ENCODE data around the gene LARP1. TPM values are rescaled to one million over a fixed set of nuclear protein-coding genes. Genes with fewer than 3 reads are reported as not detected.
A peak's percentile ranks its signal among the peaks of the same experiment; 100 is the strongest.

LARP1 gene
- total and polyA plus RNA-seq, 9 of the 15 experiments (the other 6 are each of a cell fraction or from before 2014, with no cell fraction given): 22.6 to 300 (median 92.0) TPM

DNA sequence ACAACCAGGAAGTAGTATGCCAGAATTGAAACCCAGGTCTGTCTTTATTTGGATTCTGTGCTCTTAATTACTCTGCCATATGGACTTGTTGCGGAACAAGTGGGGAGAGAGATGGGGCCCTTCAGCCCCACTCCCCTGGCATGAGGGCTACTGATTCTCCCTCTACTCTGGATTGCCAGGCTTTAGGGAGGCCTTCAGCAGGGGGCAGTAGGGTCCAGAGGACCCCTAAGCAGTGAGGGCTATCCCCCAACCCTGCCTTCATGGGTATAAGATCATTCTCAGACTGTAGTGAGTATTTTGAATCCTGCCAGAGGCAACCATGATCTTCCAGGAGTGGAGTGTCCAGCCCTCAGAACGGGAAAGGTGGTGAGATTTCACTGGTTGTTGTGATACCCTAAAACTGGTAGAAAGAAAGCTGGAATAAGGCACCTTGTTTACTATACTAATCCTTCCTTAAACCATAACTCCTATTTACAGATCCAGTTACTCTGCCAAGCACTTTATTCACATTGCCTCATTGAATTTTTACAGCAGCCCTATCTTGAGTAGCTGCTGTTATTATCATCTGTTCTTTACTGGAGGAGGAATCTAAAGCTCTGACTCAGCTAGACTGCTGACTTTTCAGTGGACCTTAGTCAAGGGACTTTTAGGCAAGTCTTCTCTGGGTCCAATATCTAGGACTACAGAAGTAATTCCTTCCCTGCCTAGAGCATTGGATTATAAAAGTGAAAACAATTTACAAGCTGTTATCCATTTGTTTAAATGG, 31.3 kb upstream of the LARP1 start (continued):
- TF ChIP-seq IRF1 (CRISPR knock-in tag; IDR thresholded peaks at IDR 0.05; ENCODE audit: borderline replicate concordance): no peak
- TF ChIP-seq XRCC5 (IDR thresholded peaks at IDR 0.05; ENCODE audit: low read depth, low read length): no peak
- no peak for TF ChIP-seq SAFB2 (IDR thresholded peaks at IDR 0.05; ENCODE audit: borderline replicate concordance, low read depth, low read length, severe bottlenecking)
- TF ChIP-seq RCOR1 (IDR thresholded peaks at IDR 0.05; ENCODE audit: borderline replicate concordance in 1 of 2, low read depth in 2 of 2, low read length in 2 of 2): no peak
- no peak for TF ChIP-seq KLF6 (CRISPR knock-in tag; IDR thresholded peaks at IDR 0.05; ENCODE audit: borderline replicate concordance)
- TF ChIP-seq SMARCB1 (IDR thresholded peaks at IDR 0.05; ENCODE audit: insufficient read length, low read depth): no peak
- TF ChIP-seq, protein P1, sequence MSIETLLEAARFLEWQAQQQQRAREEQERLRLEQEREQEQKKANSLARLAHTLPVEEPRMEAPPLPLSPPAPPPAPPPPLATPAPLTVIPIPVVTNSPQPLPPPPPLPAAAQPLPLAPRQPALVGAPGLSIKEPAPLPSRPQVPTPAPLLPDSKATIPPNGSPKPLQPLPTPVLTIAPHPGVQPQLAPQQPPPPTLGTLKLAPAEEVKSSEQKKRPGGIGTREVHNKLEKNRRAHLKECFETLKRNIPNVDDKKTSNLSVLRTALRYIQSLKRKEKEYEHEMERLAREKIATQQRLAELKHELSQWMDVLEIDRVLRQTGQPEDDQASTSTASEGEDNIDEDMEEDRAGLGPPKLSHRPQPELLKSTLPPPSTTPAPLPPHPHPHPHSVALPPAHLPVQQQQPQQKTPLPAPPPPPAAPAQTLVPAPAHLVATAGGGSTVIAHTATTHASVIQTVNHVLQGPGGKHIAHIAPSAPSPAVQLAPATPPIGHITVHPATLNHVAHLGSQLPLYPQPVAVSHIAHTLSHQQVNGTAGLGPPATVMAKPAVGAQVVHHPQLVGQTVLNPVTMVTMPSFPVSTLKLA (conservative IDR thresholded peaks at IDR 0.05): no peak
- TF ChIP-seq CBX3 (IDR thresholded peaks at IDR 0.05; ENCODE audit: borderline replicate concordance in 1 of 2, low read length in 2 of 2): no peak
- no peak for TF ChIP-seq GTF2E2 (tag; IDR thresholded peaks at IDR 0.05)
- no peak for TF ChIP-seq POLR2A (conservative IDR thresholded peaks at IDR 0.05)
- no peak for TF ChIP-seq ZC3H8 (IDR thresholded peaks at IDR 0.05)
- TF ChIP-seq, protein P2, sequence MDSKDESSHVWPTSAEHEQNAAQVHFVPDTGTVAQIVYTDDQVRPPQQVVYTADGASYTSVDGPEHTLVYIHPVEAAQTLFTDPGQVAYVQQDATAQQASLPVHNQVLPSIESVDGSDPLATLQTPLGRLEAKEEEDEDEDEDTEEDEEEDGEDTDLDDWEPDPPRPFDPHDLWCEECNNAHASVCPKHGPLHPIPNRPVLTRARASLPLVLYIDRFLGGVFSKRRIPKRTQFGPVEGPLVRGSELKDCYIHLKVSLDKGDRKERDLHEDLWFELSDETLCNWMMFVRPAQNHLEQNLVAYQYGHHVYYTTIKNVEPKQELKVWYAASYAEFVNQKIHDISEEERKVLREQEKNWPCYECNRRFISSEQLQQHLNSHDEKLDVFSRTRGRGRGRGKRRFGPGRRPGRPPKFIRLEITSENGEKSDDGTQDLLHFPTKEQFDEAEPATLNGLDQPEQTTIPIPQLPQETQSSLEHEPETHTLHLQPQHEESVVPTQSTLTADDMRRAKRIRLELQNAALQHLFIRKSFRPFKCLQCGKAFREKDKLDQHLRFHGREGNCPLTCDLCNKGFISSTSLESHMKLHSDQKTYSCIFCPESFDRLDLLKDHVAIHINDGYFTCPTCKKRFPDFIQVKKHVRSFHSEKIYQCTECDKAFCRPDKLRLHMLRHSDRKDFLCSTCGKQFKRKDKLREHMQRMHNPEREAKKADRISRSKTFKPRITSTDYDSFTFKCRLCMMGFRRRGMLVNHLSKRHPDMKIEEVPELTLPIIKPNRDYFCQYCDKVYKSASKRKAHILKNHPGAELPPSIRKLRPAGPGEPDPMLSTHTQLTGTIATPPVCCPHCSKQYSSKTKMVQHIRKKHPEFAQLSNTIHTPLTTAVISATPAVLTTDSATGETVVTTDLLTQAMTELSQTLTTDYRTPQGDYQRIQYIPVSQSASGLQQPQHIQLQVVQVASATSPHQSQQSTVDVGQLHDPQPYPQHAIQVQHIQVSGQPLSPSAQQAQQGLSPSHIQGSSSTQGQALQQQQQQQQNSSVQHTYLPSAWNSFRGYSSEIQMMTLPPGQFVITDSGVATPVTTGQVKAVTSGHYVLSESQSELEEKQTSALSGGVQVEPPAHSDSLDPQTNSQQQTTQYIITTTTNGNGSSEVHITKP (IDR thresholded peaks at IDR 0.05; ENCODE audit: partially characterized antibody): peak; percentile 6
- no peak for TF ChIP-seq NONO (IDR thresholded peaks at IDR 0.05; ENCODE audit: low read depth in 2 of 2, low read length in 1 of 2)
- TF ChIP-seq TEAD2 (tag; IDR thresholded peaks at IDR 0.05): no peak
- no peak for TF ChIP-seq ZNF695 (CRISPR knock-in tag; IDR thresholded peaks at IDR 0.05)
- TF ChIP-seq, protein P3, sequence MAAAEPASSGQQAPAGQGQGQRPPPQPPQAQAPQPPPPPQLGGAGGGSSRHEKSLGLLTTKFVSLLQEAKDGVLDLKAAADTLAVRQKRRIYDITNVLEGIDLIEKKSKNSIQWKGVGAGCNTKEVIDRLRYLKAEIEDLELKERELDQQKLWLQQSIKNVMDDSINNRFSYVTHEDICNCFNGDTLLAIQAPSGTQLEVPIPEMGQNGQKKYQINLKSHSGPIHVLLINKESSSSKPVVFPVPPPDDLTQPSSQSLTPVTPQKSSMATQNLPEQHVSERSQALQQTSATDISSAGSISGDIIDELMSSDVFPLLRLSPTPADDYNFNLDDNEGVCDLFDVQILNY (CRISPR knock-in tag; IDR thresholded peaks at IDR 0.05): no peak
- no peak for TF ChIP-seq THRB (CRISPR knock-in tag; conservative IDR thresholded peaks at IDR 0.05)
- TF ChIP-seq ZNF583 (CRISPR knock-in tag; IDR thresholded peaks at IDR 0.05): no peak
- TF ChIP-seq NBN (IDR thresholded peaks at IDR 0.05; ENCODE audit: low read depth): 0 out of 2 replicates have a peak, but pooled peaks have one; percentile 37
- TF ChIP-seq ZNF354B (CRISPR knock-in tag; IDR thresholded peaks at IDR 0.05): no peak
